K562 (cell line): ENCODE measurements around the gene PRR11. TPM values are rescaled to one million over a fixed set of nuclear protein-coding genes. Genes with fewer than 3 reads are reported as not detected.
"Not testable (repeated sequence)": the region's sequence is repeated elsewhere in the genome, so short reads cannot be mapped to it uniquely, and the experiment has no call there.

Experiments
- ATAC-seq: fragments of 200-7000 bp; cut with Tn5 transposase; 3 replicates; pipeline ENCODE4 v1.9.1; 2020; ENCODE audit warnings: moderate library complexity
- BruUV-seq: library from RNA; stranded (reverse); fragments of 400-500 nt; replicated peaks from 2 replicates; lab custom pipeline; 2021; lab: Mats Ljungman, UMichigan
- CTCF ChIA-PET: fragments of 300-600 bp; formaldehyde crosslinking; extraction: SDS; loops from one replicate; lab custom pipeline; 2021; ENCODE audit warnings: low intra/inter-chr PET ratio; lab: Yijun Ruan, JAX
- POLR2A ChIA-PET: fragments of 300-600, 350-650 bp; sonication (Branson Sonifier 250); formaldehyde crosslinking; extraction: SDS; loops from one replicate; lab custom pipeline; 2021; ENCODE audit warnings: antibody characterized with exemption, inconsistent platforms; lab: Yijun Ruan, JAX
- DNase-seq, 4 experiments: peaks; one replicate each; pipeline versions ENCODE4 v3.0.0 to v3.0.0-alpha.2; 2011 to 2018; ENCODE audit warnings: low spot score in 3 of 4, mixed read lengths in 3 of 4; ENCODE audit errors: extremely low read depth in 1 of 4
- FAIRE-seq: peaks from 2 replicates; lab custom pipeline; 2011; peaks lifted over from hg19 to GRCh38; lab: Jason Lieb, UNC
- H2AFZ ChIP-seq: 2 replicates; pipeline ENCODE4 v1.6.0; 2011; ENCODE audit warnings: low read depth, low read length, control low read depth, inconsistent platforms
- H3K27ac ChIP-seq: fragments of 200-600 bp; 3 replicates; pipeline ENCODE4 v1.8.0; 2011; ENCODE audit warnings: low read depth, mild to moderate bottlenecking, control low read depth, inconsistent platforms, low read length, moderate library complexity, mixed read lengths; ENCODE audit errors: extremely low read depth
- H3K27me3 ChIP-seq, 2 experiments: fragments of 300-600 bp in 1 of 2; 2 replicates in 1 of 2; 3 replicates in 1 of 2; pipeline versions ENCODE4 v1.6.0 to v1.8.0; 2011; ENCODE audit warnings: inconsistent platforms in 2 of 2, low read length in 2 of 2, mild to moderate bottlenecking in 1 of 2, mixed read lengths in 1 of 2, moderate library complexity in 1 of 2; ENCODE audit not compliant: control insufficient read depth in 2 of 2, insufficient read depth in 2 of 2
- H3K36me3 ChIP-seq: fragments of 300-600 bp; 3 replicates; pipeline ENCODE4 v1.8.0; 2011; ENCODE audit warnings: mild to moderate bottlenecking, low read length, inconsistent platforms; ENCODE audit not compliant: control insufficient read depth, insufficient read depth
- H3K4me1 ChIP-seq, 2 experiments: fragments of 200-600 bp in 1 of 2; replicated peaks in 1 of 2; 2 replicates in 1 of 2; 3 replicates in 1 of 2; pipeline versions ENCODE4 v1.5.1 to v1.8.0; 2011; ENCODE audit warnings: inconsistent platforms in 2 of 2, low read length in 2 of 2, mild to moderate bottlenecking in 1 of 2, mixed read lengths in 1 of 2, moderate library complexity in 1 of 2; ENCODE audit not compliant: control insufficient read depth in 2 of 2, insufficient read depth in 2 of 2
- H3K4me2 ChIP-seq: 2 replicates; pipeline ENCODE4 v1.6.1; 2011; ENCODE audit warnings: low read length, control low read depth, inconsistent platforms, mixed read lengths; ENCODE audit not compliant: insufficient read depth
- H3K4me3 ChIP-seq: fragments of 200-600 bp; sonication (generic), shearing (Covaris generic); 2 replicates; pipeline ENCODE4 v1.5.1; 2016; ENCODE audit warnings: control low read depth, inconsistent platforms
- H3K79me2 ChIP-seq: fragments of 200-600 bp; 3 replicates; pipeline ENCODE4 v1.8.0; 2011; ENCODE audit warnings: low read length, inconsistent platforms; ENCODE audit not compliant: control insufficient read depth, insufficient read depth
- H3K9ac ChIP-seq, 2 experiments: 2 replicates each; pipeline versions ENCODE4 v1.6.0 to v1.6.1; 2011; ENCODE audit warnings: low read depth in 2 of 2, low read length in 2 of 2, control low read depth in 1 of 2, inconsistent platforms in 1 of 2, mild to moderate bottlenecking in 1 of 2, mixed read lengths in 1 of 2; ENCODE audit not compliant: insufficient read depth in 1 of 2
- H3K9me1 ChIP-seq: one replicate; pipeline ENCODE4 v1.6.0; 2011; ENCODE audit warnings: inconsistent platforms, mild to moderate bottlenecking, low read length, moderate library complexity; ENCODE audit not compliant: control insufficient read depth, insufficient read depth
- H3K9me3 ChIP-seq: replicated peaks from 2 replicates; pipeline ENCODE4 v1.5.1; 2011; ENCODE audit warnings: low read depth, low read length, inconsistent platforms; ENCODE audit not compliant: control insufficient read depth, insufficient read depth
- H4K20me1 ChIP-seq: replicated peaks from 2 replicates; pipeline ENCODE4 v1.6.1; 2011; ENCODE audit warnings: low read length, inconsistent platforms, mixed read lengths; ENCODE audit not compliant: control insufficient read depth, insufficient read depth
- E2F4 ChIP-seq: sonication (generic); formaldehyde crosslinking; IDR thresholded peaks from 2 replicates; pipeline ENCODE4 v1.8.0; 2022; ENCODE audit warnings: mild to moderate bottlenecking, low read depth, missing genetic modification reagents
- ILK ChIP-seq: fragments of 450-650 bp; IDR thresholded peaks from 2 replicates; pipeline ENCODE4 v1.6.1; 2016; ENCODE audit warnings: missing genetic modification characterization, low read depth, mild to moderate bottlenecking, missing compliant biosample characterization, moderate library complexity, borderline replicate concordance
- NFATC3 ChIP-seq: fragments of 450-650 bp; IDR thresholded peaks from 2 replicates; pipeline ENCODE4 v1.6.1; 2017; ENCODE audit warnings: mild to moderate bottlenecking
- TCFL5 ChIP-seq: fragments of 250-450 bp; sonication (Bioruptor Pico); conservative IDR thresholded peaks from 2 replicates; pipeline ENCODE4 v1.6.1; 2021; ENCODE audit warnings: mild to moderate bottlenecking, moderate library complexity, matching md5 sums
- ZNF121 ChIP-seq: sonication (generic); formaldehyde crosslinking; conservative IDR thresholded peaks from 2 replicates; pipeline ENCODE4 v1.8.0; 2022; ENCODE audit warnings: missing genetic modification reagents
- ZNF316 ChIP-seq: fragments of 450-650 bp; IDR thresholded peaks from 2 replicates; pipeline ENCODE4 v1.6.1; 2016
- ZNF436 ChIP-seq: fragments of 250-450, 450-650 bp; sonication (Bioruptor Pico); formaldehyde crosslinking; IDR thresholded peaks from 2 replicates; pipeline ENCODE4 v1.7.0; 2020; ENCODE audit warnings: mild to moderate bottlenecking
- WGBS: fragments of 100-300 bp; shearing (Covaris generic); methylation state at CpG from one replicate; pipeline ENCODE4 v1.1.6; 2016; ENCODE audit warnings: low coverage, mixed read lengths; ENCODE audit not compliant: insufficient coverage; ENCODE audit errors: missing lambda C conversion rate; 5-methylcytosine and 5-hydroxymethylcytosine counted together
- in situ Hi-C: fragments of 300-500 bp; cut with MboI; formaldehyde crosslinking; loops from 4 replicates; pipeline ENCODE4 v1.15.0; 2018; ENCODE audit warnings: inconsistent platforms, mixed read lengths
- intact Hi-C: fragments of 100-400 bp; cut with micrococcal nuclease; formaldehyde crosslinking; loops from 2 replicates; pipeline ENCODE4 v1.14.2; 2022
- polyA plus RNA-seq, 8 experiments: library from polyadenylated mRNA; depleted of rRNA in 4 of 8; stranded (reverse) in 5 of 8; unstranded in 3 of 8; fragments of >200 nt; fragmentation: Nextera tagmentation in 2 of 8; fragmentation: Illumina TruSeq in 1 of 8; extraction: Ambion mirVana in 2 of 8; extraction: Trizol in 1 of 8; gene quantifications; 2 replicates each; pipeline versions ENCODE4 v1.2.1 to v1.2.3, GENCODE V29; 2011 to 2014; ENCODE audit warnings: inconsistent platforms in 1 of 8, missing spikeins in 1 of 8
- total RNA-seq, 7 experiments: library from RNA; depleted of rRNA in 6 of 7; stranded (reverse); fragments of >200 nt in 6 of 7; fragmentation: Illumina TruSeq in 2 of 7; extraction: Trizol in 2 of 7; gene quantifications; 2 replicates each; pipeline versions ENCODE4 v1.2.1 to v1.2.3, GENCODE V29; 2011 to 2021; ENCODE audit warnings: low replicate concordance in 1 of 7

The PRR11 gene
- total and polyA plus RNA-seq, 9 of the 15 experiments (the other 6 are each of a cell fraction or from before 2014, with no cell fraction given), result 13.3 to 75.2 (median 46.4) TPM

GRCh38 chr17:59228588-59228987, 73.0 kb downstream of the PRR11 start:
- H2AFZ ChIP-seq, BruUV-seq, H3K79me2 ChIP-seq, H3K27ac ChIP-seq, H3K4me3 ChIP-seq, CTCF ChIA-PET, H4K20me1 ChIP-seq, H3K4me1 ChIP-seq, in situ Hi-C loops, H3K4me2 ChIP-seq, H3K9me1 ChIP-seq, H3K9me3 ChIP-seq, DNase-seq, intact Hi-C loops, H3K27me3 ChIP-seq, FAIRE-seq, H3K9ac ChIP-seq, ATAC-seq, H3K36me3 ChIP-seq: not testable (repeated sequence)
- 60% methylated on average over 1 of the region's 1 CpG for WGBS
- peak; percentile 88 for TF ChIP-seq ZNF121 (CRISPR knock-in tag)
- POLR2A ChIA-PET, result interaction anchor here (0.6 to 1.3 kb wide), 6 partner anchors 10 to 839 kb away, joined by 3 to 6 read pairs (median 3); no protein-coding TSS in a partner anchor

GRCh38 chr17:59230764-59231163, 75.2 kb downstream of the PRR11 start:
- ChIA-PET CTCF (no interaction called here), POLR2A (interaction anchor here (0.6 to 0.9 kb wide), 2 partner anchors 10 to 898 kb away, joined by 3 read pairs; partner anchors contain the start of gene GDPD1)
- WGBS, result 81% methylated on average over 3 of the region's 3 CpGs
- no peaks in the 10 kb centered on the region for H3K36me3 ChIP-seq
- no peaks in the 10 kb centered on the region for H3K27me3 ChIP-seq
- H4K20me1 ChIP-seq, result no peaks in the 10 kb centered on the region
- H3K9me3 ChIP-seq, result no peaks in the 10 kb centered on the region
- H3K9me1 ChIP-seq, result no peaks in the 10 kb centered on the region
- ATAC-seq (no peak), FAIRE-seq (no peak), DNase-seq (no peak)
- in situ Hi-C loops, result no loop called here
- H3K4me3 ChIP-seq, result no peak overlapping the region
- H3K27ac ChIP-seq, result no peak overlapping the region
- intact Hi-C loops, result no loop called here
- no TSS peak for BruUV-seq
- H3K79me2 ChIP-seq, result no peaks in the 10 kb centered on the region
- no peak overlapping the region for H3K4me2 ChIP-seq
- H3K9ac ChIP-seq, result no peak overlapping the region
- TF ChIP-seq ZNF436 (CRISPR knock-in tag) (no peak), TCFL5 (no peak), NFATC3 (no peak), E2F4 (CRISPR knock-in tag) (no peak), ZNF316 (peak; percentile 53; the same call in 1 of the 2 replicates), ILK (tag) (no peak)
- no peaks in the 10 kb centered on the region for H3K4me1 ChIP-seq
- H2AFZ ChIP-seq, result no peak overlapping the region
